Urinary bladder (tissue), 4 donors: ENCODE data around the gene SCEL. TPM values are rescaled to one million over a fixed set of nuclear protein-coding genes. Genes with fewer than 3 reads are reported as not detected.

ENCODE experiments used
- DNase-seq: peaks from one replicate; pipeline ENCODE4 v3.0.0-alpha.2; 2015; ENCODE audit errors: extremely low spot score
- H3K27ac ChIP-seq: one replicate; pipeline ENCODE4 v1.5.1; 2013; ENCODE audit warnings: low read depth, mild to moderate bottlenecking, moderate library complexity
- H3K36me3 ChIP-seq: one replicate; pipeline ENCODE4 v1.6.1; 2013; ENCODE audit warnings: mild to moderate bottlenecking, moderate library complexity; ENCODE audit not compliant: insufficient read depth
- H3K4me1 ChIP-seq: one replicate; pipeline ENCODE4 v1.6.1; 2013; ENCODE audit warnings: mild to moderate bottlenecking, moderate library complexity; ENCODE audit not compliant: insufficient read depth
- H3K4me3 ChIP-seq: one replicate; pipeline ENCODE4 v1.5.1; 2013; ENCODE audit warnings: low read depth, low read length
- WGBS: extraction: QIAGEN DNeasy Blood & Tissue Kit; methylation state at CpG from one replicate; pipeline ENCODE4 v1.1.7; 2013; 5-methylcytosine and 5-hydroxymethylcytosine counted together
- polyA plus RNA-seq: library from polyadenylated mRNA; stranded (reverse); fragments of 200-250 nt; gene quantifications from one replicate; pipeline ENCODE4 v1.2.3, GENCODE V29; 2013
- total RNA-seq: library from RNA; depleted of rRNA; stranded (reverse); fragments of >200 nt; gene quantifications from one replicate; pipeline ENCODE4 v1.2.3, GENCODE V29; 2014
- donor health status: healthy with polysubstance abuse.
- donor health status: healthy.

Gene SCEL
- total and polyA plus RNA-seq, 2 donors = 0.69 TPM; not detected in 1

DNA sequence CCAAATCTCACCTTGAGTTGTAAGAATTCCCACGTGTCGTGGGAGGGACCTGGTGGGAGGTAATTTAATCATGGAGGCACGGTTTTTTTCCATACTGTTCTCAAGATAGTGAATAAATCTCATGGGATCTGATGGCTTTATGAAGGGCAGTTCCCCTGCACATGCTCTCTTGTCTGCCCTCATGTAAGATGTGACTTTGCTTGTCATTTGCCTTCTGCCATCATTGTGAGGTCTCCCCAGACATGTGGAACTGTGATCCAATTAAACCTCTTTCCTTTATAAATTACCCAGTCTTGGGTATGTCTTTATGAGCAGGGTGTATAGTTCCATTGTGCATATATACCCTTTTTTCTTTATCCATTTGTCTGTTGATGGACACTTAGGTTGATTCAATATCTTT is 13.1 kb downstream of the SCEL start:
- 84% methylated on average over 3 of the region's 3 CpGs for WGBS
- no peaks in the 10 kb centered on the region for H3K4me1 ChIP-seq
- H3K4me3 ChIP-seq = no peak overlapping the region
- no peaks in the 10 kb centered on the region for H3K36me3 ChIP-seq
- DNase-seq = no peak
- no peak overlapping the region for H3K27ac ChIP-seq

- Histone ChIP-seq H3K36me3 (no peaks in the 10 kb centered on the region), H3K4me1 (no peaks in the 10 kb centered on the region), H3K27ac (no peak overlapping the region), H3K4me3 (no peak overlapping the region)
- WGBS = 81% methylated on average over 5 of the region's 5 CpGs
- DNase-seq = no peak
Observed at GRCh38 chr13:77554069-77554468, 18.6 kb downstream of the SCEL start.

- Histone ChIP-seq H3K4me3 (no peak overlapping the region), H3K36me3 (no peaks in the 10 kb centered on the region), H3K4me1 (no peaks in the 10 kb centered on the region), H3K27ac (no peak overlapping the region)
- WGBS = 72% methylated on average over 4 of the region's 4 CpGs
- DNase-seq = no peak
Observed at GRCh38 chr13:77555246-77555645, 19.7 kb downstream of the SCEL start.

GRCh38 chr13:77558016-77558415 is 22.5 kb downstream of the SCEL start:
- WGBS = 83% methylated on average over 3 of the region's 3 CpGs

DNA sequence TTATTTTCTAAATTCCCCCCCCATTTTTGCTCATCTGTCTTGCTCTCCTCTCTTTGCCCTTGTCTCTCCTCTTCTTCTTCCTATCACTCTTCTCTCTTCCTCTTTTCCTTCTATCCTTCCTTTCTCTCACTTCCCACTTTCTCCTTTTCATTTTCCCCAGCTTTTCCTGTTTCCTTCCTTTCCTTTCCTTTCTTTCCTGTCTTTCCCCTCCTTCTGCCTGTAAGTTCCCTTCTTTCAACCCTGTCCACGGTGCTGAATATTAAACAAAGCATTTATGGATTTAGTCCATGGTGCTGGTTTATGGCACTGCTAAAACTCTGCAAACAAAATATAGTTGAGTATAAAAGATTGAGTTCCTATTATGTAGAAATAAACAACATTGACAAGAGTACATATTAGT is 27.6 kb downstream of the SCEL start:
- no peak for DNase-seq
- Histone ChIP-seq H3K4me1 (no peaks in the 10 kb centered on the region), H3K27ac (no peak overlapping the region), H3K4me3 (no peak overlapping the region), H3K36me3 (no peaks in the 10 kb centered on the region)
- WGBS = 8% methylated on average over 1 of the region's 1 CpG

More at GRCh38 chr13:77558016-77558415, 22.5 kb downstream of the SCEL start:
- DNase-seq = no peak
- no peak overlapping the region for H3K27ac ChIP-seq
- H3K4me3 ChIP-seq = no peak overlapping the region
- no peaks in the 10 kb centered on the region for H3K36me3 ChIP-seq
- H3K4me1 ChIP-seq = no peaks in the 10 kb centered on the region

DNA sequence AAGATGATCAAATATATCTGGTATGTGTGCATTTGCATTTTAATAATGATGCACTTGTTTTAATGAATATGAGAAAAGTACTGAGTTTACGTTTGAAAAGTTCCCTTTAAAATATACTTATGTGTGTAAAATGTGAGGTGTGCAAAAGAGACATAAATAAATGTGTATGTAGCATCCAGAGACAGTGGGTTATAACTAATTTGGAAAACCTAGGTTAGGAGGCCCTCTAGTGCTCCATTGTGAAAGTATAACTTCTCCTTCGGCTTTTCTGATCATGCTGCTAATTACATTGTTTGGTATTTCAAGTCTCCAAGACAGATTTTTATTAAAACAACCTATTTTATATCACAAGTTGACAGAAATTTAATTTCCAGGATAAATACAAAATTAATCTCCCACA is 30.1 kb downstream of the SCEL start:
- 8% methylated on average over 2 of the region's 2 CpGs for WGBS
- H3K4me1 ChIP-seq = no peaks in the 10 kb centered on the region
- H3K4me3 ChIP-seq = no peak overlapping the region
- no peak for DNase-seq
- H3K36me3 ChIP-seq = no peaks in the 10 kb centered on the region
- no peak overlapping the region for H3K27ac ChIP-seq

DNA sequence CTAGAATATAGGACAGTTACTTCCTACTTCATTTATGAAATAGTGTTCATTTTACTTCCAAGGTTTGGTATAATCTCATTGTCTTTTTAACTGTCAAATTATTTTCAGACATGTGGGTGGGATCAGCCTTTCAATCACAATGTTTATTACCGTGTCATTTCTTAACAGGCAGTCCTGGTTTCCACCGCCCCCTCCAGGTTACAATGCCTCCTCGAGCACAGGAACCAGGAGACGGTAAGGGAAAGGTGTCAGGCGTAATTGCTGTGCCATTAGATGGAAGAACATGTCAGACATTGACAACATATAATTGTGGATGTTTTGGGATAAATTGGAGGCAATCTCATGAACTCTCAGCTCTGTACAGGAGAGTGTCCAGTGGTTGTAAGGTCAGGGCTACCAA is 36.5 kb downstream of the SCEL start:
- no peak overlapping the region for H3K4me3 ChIP-seq
- no peak overlapping the region for H3K27ac ChIP-seq
- H3K4me1 ChIP-seq = no peaks in the 10 kb centered on the region
- 80% methylated on average over 5 of the region's 5 CpGs for WGBS
- DNase-seq = no peak
- H3K36me3 ChIP-seq = no peaks in the 10 kb centered on the region

DNA sequence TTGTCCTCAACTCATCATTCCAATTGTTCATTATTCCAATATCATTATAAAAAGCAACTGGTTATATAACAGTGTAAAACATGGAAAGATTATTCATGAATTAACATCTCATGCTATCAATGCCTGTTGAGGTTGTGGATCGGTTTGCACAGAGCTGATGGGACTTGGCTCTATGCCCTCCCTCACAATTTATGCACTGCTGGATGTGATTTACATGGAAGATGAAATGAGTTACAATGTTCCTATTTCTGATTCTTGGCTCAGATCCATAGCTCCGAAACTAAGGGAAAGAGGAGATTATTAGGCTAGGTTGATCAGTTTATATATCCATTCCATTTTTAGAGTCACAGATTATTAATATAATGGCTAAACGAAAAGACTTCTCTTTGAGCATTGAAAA is 38.6 kb downstream of the SCEL start:
- Histone ChIP-seq H3K36me3 (no peaks in the 10 kb centered on the region), H3K4me3 (no peak overlapping the region), H3K4me1 (no peaks in the 10 kb centered on the region), H3K27ac (no peak overlapping the region)
- DNase-seq = no peak
- WGBS = 49% methylated on average over 3 of the region's 3 CpGs

- Histone ChIP-seq H3K4me3 (no peak overlapping the region), H3K36me3 (no peaks in the 10 kb centered on the region), H3K4me1 (no peaks in the 10 kb centered on the region), H3K27ac (no peak overlapping the region)
- no peak for DNase-seq
- WGBS = 33% methylated on average over 2 of the region's 2 CpGs
Observed at GRCh38 chr13:77579959-77580358, 44.5 kb downstream of the SCEL start.

DNA sequence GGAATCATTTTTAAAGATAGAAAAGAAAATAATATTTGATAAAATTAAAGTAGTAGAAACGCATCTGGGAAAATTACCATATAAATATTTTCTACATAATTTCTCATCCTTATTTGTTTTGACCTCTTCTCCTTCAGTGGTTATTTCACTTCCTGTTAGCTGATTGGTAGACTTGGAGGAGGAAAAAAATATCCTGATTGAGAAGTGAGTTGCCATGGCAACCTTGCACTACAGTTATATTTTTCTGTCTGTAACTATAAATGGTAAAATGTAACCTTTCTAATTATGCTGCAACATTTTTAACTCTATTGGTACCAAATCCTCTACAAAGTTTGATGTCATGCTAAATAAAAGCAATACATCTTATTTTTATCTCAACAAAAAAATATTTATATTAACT is 45.2 kb downstream of the SCEL start:
- no peak for DNase-seq
- WGBS = 69% methylated on average over 1 of the region's 1 CpG
- no peaks in the 10 kb centered on the region for H3K36me3 ChIP-seq
- H3K4me1 ChIP-seq = no peaks in the 10 kb centered on the region
- H3K4me3 ChIP-seq = no peak overlapping the region
- no peak overlapping the region for H3K27ac ChIP-seq

DNA sequence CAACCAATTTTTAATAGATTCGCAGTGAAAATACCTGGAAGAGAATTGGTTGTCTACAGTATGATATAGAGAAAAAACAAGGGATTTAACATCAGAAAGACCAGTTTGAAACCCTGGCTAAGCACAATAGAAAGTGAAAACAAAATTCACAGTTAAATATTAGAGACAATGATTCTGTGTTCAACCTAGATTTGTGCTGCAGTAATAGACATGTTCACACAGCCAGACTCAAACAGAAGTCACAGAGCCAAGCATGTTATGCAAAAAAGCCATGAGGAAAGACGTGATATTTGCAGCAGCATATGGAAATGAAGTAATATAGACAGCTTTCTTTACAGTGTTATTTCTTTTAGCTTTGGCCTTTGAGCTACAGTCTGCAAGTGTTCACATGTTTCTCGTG is 48.1 kb downstream of the SCEL start:
- Histone ChIP-seq H3K27ac (no peak overlapping the region), H3K4me1 (no peaks in the 10 kb centered on the region), H3K36me3 (no peaks in the 10 kb centered on the region), H3K4me3 (no peak overlapping the region)
- 80% methylated on average over 3 of the region's 3 CpGs for WGBS
- DNase-seq = no peak

DNA sequence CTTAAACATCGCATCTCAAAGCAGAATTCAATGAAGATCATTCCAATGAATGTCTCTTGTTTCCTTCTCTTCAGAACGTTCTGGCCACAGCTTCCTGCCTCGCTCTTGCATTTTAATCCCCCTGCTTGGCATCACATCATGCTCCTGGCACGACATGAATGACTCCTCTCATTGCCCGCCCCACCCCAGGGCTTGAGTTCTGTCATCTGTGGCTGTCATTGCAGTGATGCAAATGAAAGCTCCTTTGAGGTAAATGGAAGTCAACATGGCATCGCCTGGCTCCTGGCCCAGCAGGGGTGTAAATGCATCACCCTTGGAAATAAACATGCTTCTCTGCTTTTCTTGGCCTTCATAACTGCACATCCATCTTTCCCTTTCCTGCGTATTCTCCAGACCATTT is 48.6 kb downstream of the SCEL start:
- no peak for DNase-seq
- no peaks in the 10 kb centered on the region for H3K4me1 ChIP-seq
- no peak overlapping the region for H3K27ac ChIP-seq
- H3K36me3 ChIP-seq = no peaks in the 10 kb centered on the region
- WGBS = 73% methylated on average over 7 of the region's 7 CpGs
- H3K4me3 ChIP-seq = no peak overlapping the region

- no peak for DNase-seq
- WGBS = 27% methylated on average over 2 of the region's 2 CpGs
- H3K4me3 ChIP-seq = no peak overlapping the region
- no peaks in the 10 kb centered on the region for H3K4me1 ChIP-seq
- no peaks in the 10 kb centered on the region for H3K36me3 ChIP-seq
- H3K27ac ChIP-seq = no peak overlapping the region
Observed at GRCh38 chr13:77595166-77595810, 59.8 kb downstream of the SCEL start.

GRCh38 chr13:77596777-77597176 is 61.3 kb downstream of the SCEL start:
- WGBS = 60% methylated on average over 1 of the region's 1 CpG
- Histone ChIP-seq H3K36me3 (no peaks in the 10 kb centered on the region), H3K27ac (no peak overlapping the region), H3K4me3 (no peak overlapping the region), H3K4me1 (no peaks in the 10 kb centered on the region)
- DNase-seq = no peak

- DNase-seq = no peak
- no peaks in the 10 kb centered on the region for H3K4me1 ChIP-seq
- no peak overlapping the region for H3K4me3 ChIP-seq
- 78% methylated on average over 2 of the region's 2 CpGs for WGBS
- no peaks in the 10 kb centered on the region for H3K36me3 ChIP-seq
- no peak overlapping the region for H3K27ac ChIP-seq
Observed at GRCh38 chr13:77599351-77599750, 63.8 kb downstream of the SCEL start.
